Measurements from ENCODE around the gene PACSIN1.

The PACSIN1 gene

GRCh38 chr6:34552620-34553019 lies 86.7 kb downstream of the PACSIN1 start:
- Histone ChIP-seq H3K36me3 (ENCODE audit: control insufficient read depth in 2 of 2, insufficient read depth in 1 of 2, low read length in 2 of 2) (no peaks in the 10 kb centered on the region), H3K4me1 (ENCODE audit: control insufficient read depth, insufficient read depth, low read length) (no peaks in the 10 kb centered on the region), H3K4me3 (ENCODE audit: low read depth, low read length) (no peak overlapping the region), H3K27ac (ENCODE audit: extremely low read depth, low read depth, low read length) (no peak overlapping the region), H3K9me3 (ENCODE audit: control insufficient read depth, insufficient read depth, low read depth, low read length) (no peaks in the 10 kb centered on the region)
- CTCF ChIA-PET, result no interaction called here
- POLR2A ChIA-PET, result interaction anchor here (0.5 kb wide), 1 partner anchor 125 kb away, joined by 4 read pairs; no protein-coding TSS in a partner anchor
- TF ChIP-seq ZNF645 (tag by site-specific recombination; IDR thresholded peaks at IDR 0.05), result no peak
- no peak for TF ChIP-seq ZNF701 (tag by site-specific recombination; IDR thresholded peaks at IDR 0.05)
- TF ChIP-seq ZNF37A (tag by site-specific recombination; IDR thresholded peaks at IDR 0.05), result no peak
- no peak for TF ChIP-seq ZNF175 (tag by site-specific recombination; IDR thresholded peaks at IDR 0.05)
- no peak for TF ChIP-seq ZNF423 (tag by site-specific recombination; IDR thresholded peaks at IDR 0.05)
- TF ChIP-seq, protein P1, sequence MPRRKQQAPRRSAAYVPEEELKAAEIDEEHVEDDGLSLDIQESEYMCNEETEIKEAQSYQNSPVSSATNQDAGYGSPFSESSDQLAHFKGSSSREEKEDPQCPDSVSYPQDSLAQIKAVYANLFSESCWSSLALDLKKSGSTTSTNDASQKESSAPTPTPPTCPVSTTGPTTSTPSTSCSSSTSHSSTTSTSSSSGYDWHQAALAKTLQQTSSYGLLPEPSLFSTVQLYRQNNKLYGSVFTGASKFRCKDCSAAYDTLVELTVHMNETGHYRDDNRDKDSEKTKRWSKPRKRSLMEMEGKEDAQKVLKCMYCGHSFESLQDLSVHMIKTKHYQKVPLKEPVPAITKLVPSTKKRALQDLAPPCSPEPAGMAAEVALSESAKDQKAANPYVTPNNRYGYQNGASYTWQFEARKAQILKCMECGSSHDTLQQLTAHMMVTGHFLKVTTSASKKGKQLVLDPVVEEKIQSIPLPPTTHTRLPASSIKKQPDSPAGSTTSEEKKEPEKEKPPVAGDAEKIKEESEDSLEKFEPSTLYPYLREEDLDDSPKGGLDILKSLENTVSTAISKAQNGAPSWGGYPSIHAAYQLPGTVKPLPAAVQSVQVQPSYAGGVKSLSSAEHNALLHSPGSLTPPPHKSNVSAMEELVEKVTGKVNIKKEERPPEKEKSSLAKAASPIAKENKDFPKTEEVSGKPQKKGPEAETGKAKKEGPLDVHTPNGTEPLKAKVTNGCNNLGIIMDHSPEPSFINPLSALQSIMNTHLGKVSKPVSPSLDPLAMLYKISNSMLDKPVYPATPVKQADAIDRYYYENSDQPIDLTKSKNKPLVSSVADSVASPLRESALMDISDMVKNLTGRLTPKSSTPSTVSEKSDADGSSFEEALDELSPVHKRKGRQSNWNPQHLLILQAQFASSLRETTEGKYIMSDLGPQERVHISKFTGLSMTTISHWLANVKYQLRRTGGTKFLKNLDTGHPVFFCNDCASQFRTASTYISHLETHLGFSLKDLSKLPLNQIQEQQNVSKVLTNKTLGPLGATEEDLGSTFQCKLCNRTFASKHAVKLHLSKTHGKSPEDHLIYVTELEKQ (tag by site-specific recombination; IDR thresholded peaks at IDR 0.05; ENCODE audit: borderline replicate concordance), result no peak
- no peak for TF ChIP-seq ZBTB49 (tag by site-specific recombination; IDR thresholded peaks at IDR 0.05; ENCODE audit: low read depth)
- no peak for TF ChIP-seq ZNF214 (tag by site-specific recombination; IDR thresholded peaks at IDR 0.05; ENCODE audit: borderline replicate concordance)
- no peak for TF ChIP-seq PRDM1 (tag by site-specific recombination; IDR thresholded peaks at IDR 0.05)
- no peak for TF ChIP-seq ZNF658 (tag by site-specific recombination; IDR thresholded peaks at IDR 0.05)
- no peak for TF ChIP-seq TCF7L2 (IDR thresholded peaks at IDR 0.05; ENCODE audit: borderline replicate concordance, low read depth, low read length)
- no peak for TF ChIP-seq ZNF548 (tag by site-specific recombination; IDR thresholded peaks at IDR 0.05)
- no peak for TF ChIP-seq KLF10 (tag by site-specific recombination; IDR thresholded peaks at IDR 0.05)
- TF ChIP-seq ZNF23 (tag by site-specific recombination; IDR thresholded peaks at IDR 0.05; ENCODE audit: borderline replicate concordance), result no peak

DNA sequence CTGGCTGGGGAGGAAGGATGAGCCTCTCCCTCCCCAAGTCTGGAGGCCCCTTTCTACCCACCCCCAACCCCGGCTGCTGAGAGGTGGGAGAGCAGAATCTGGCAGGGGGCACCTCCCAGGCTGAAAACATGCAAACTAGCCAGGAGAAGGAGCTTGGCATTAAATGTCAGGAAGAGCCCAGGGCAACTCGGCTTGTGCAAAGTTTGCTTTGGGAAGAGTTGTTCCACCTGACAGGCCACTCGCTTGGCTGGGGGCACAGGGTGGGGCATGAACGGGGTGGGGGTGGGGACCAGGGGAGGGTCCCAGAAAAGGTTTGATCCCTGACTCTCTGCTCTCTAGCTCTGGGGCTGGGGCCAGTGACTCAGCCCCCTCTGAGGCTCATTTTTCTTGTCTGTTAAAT lies 87.3 kb downstream of the PACSIN1 start:
- H3K27ac ChIP-seq (ENCODE audit: extremely low read depth, low read depth, low read length), result no peak overlapping the region
- H3K36me3 ChIP-seq (ENCODE audit: control insufficient read depth in 2 of 2, insufficient read depth in 1 of 2, low read length in 2 of 2), result no peaks in the 10 kb centered on the region
- H3K9me3 ChIP-seq (ENCODE audit: control insufficient read depth, insufficient read depth, low read depth, low read length), result no peaks in the 10 kb centered on the region
- POLR2A ChIA-PET, result interaction anchor here (0.5 kb wide), 1 partner anchor 125 kb away, joined by 4 read pairs; no protein-coding TSS in a partner anchor
- CTCF ChIA-PET, result no interaction called here
- TF ChIP-seq GLIS1 (tag by site-specific recombination; IDR thresholded peaks at IDR 0.05) (peak; percentile 85; the same call in 1 of the 2 replicates), GLIS2 (tag by site-specific recombination; IDR thresholded peaks at IDR 0.05) (peak; percentile 1; the same call in 1 of the 2 replicates), ZFP69B (tag by site-specific recombination; IDR thresholded peaks at IDR 0.05) (no peak), ELK4 (IDR thresholded peaks at IDR 0.05; ENCODE audit: borderline replicate concordance, low read depth, low read length) (no peak)
- H3K4me3 ChIP-seq (ENCODE audit: low read depth, low read length), result no peak overlapping the region
- H3K4me1 ChIP-seq (ENCODE audit: control insufficient read depth, insufficient read depth, low read length), result no peaks in the 10 kb centered on the region

Data from HEK293 (cell line).